A673 (cell line): ENCODE results near the gene ZNF212.

Experiments used
- CTCF ChIP-seq: fragments of 300-800, 200-600 bp; sonication (generic); conservative IDR thresholded peaks from 2 replicates; pipeline ENCODE4 v1.5.1; 2017; ENCODE audit warnings: low read depth, mild to moderate bottlenecking, antibody characterized with exemption, low read length, moderate library complexity, mixed read lengths
- EZH2 ChIP-seq: fragments of 200-600 bp; sonication (generic); IDR thresholded peaks from 2 replicates; pipeline ENCODE4 v1.6.1; 2017; ENCODE audit warnings: borderline replicate concordance, low read depth, mild to moderate bottlenecking, mixed read lengths, antibody characterized with exemption, low read length; ENCODE audit not compliant: poor library complexity, severe bottlenecking

GRCh38 chr7:149216402-149216801 lies 23.0 kb upstream of the ZNF212 start:
- TF ChIP-seq CTCF = no peak
- TF ChIP-seq EZH2 = no peak
